CD14-positive monocyte (primary cell): ENCODE data around the gene TNNI2. TPM values are rescaled to one million over a fixed set of nuclear protein-coding genes. Genes with fewer than 3 reads are reported as not detected.

ENCODE experiments used
- DNase-seq, 3 donors: peaks; one replicate each; pipeline ENCODE4 v3.0.0-alpha.2; 2011 to 2022
- H2AFZ ChIP-seq: 2 replicates; pipeline ENCODE4 v1.6.0; 2012; ENCODE audit warnings: mild to moderate bottlenecking, low read depth, low read length, inconsistent platforms; ENCODE audit not compliant: insufficient read depth, poor library complexity, severe bottlenecking
- H3K27ac ChIP-seq, 2 donors: 1 replicate in 1 of 2; 2 replicates in 1 of 2; pipeline ENCODE4 v1.5.1; 2012 to 2013; ENCODE audit warnings: low read length in 2 of 2, control low read depth in 1 of 2, inconsistent platforms in 1 of 2, low read depth in 1 of 2, mild to moderate bottlenecking in 1 of 2
- H3K27me3 ChIP-seq, 2 donors: one replicate each; pipeline versions ENCODE4 v1.6.0 to v1.6.1; 2011 to 2013; ENCODE audit warnings: low read length in 2 of 2; ENCODE audit not compliant: control insufficient read depth in 2 of 2, insufficient read depth in 2 of 2
- H3K36me3 ChIP-seq, 2 donors: replicated peaks in 1 of 2; 1 replicate in 1 of 2; 2 replicates in 1 of 2; pipeline versions ENCODE4 v1.5.1 to v1.6.1; 2012 to 2013; ENCODE audit warnings: low read length in 2 of 2, control low read depth in 1 of 2, inconsistent platforms in 1 of 2, mild to moderate bottlenecking in 1 of 2; ENCODE audit not compliant: insufficient read depth in 2 of 2, control insufficient read depth in 1 of 2
- H3K4me1 ChIP-seq, 2 donors: 1 replicate in 1 of 2; 2 replicates in 1 of 2; pipeline versions ENCODE4 v1.5.1 to v1.6.1; 2012 to 2013; ENCODE audit warnings: low read length in 2 of 2, control low read depth in 1 of 2, inconsistent platforms in 1 of 2, mild to moderate bottlenecking in 1 of 2, moderate library complexity in 1 of 2; ENCODE audit not compliant: insufficient read depth in 2 of 2, control insufficient read depth in 1 of 2
- H3K4me2 ChIP-seq: replicated peaks from 2 replicates; pipeline ENCODE3; 2012; ENCODE audit warnings: low read length, moderate library complexity, mild to moderate bottlenecking; ENCODE audit not compliant: poor library complexity, severe bottlenecking; ENCODE audit errors: extremely low read depth
- H3K4me3 ChIP-seq, 3 experiments: fragments of 200-600 bp in 1 of 3; sonication (generic) in 1 of 3; replicated peaks in 1 of 3; 1 replicate in 2 of 3; 2 replicates in 1 of 3; pipeline ENCODE4 v1.5.1; 2011 to 2013; ENCODE audit warnings: low read length in 3 of 3, mild to moderate bottlenecking in 3 of 3, control low read depth in 2 of 3, low read depth in 2 of 3, inconsistent platforms in 1 of 3, moderate library complexity in 1 of 3
- H3K79me2 ChIP-seq: 2 replicates; pipeline ENCODE4 v1.6.0; 2012; ENCODE audit warnings: mild to moderate bottlenecking, control low read depth, inconsistent platforms, low read length, moderate library complexity; ENCODE audit not compliant: insufficient read depth
- H3K9ac ChIP-seq: 2 replicates; pipeline ENCODE4 v1.6.0; 2017; ENCODE audit warnings: low read length, mild to moderate bottlenecking; ENCODE audit not compliant: insufficient read depth, poor library complexity, severe bottlenecking
- H3K9me3 ChIP-seq, 2 donors: replicated peaks in 1 of 2; 1 replicate in 1 of 2; 2 replicates in 1 of 2; pipeline versions ENCODE4 v1.5.1 to v1.6.1; 2012 to 2013; ENCODE audit warnings: low read length in 2 of 2, control low read depth in 1 of 2; ENCODE audit not compliant: control insufficient read depth in 1 of 2, insufficient read depth in 1 of 2
- H4K20me1 ChIP-seq: 2 replicates; pipeline ENCODE4 v1.6.0; 2012; ENCODE audit warnings: mild to moderate bottlenecking, low read length, control low read depth, moderate library complexity; ENCODE audit not compliant: insufficient read depth
- H3K27ac Mint-ChIP-seq, 7 donors: one replicate each; pipeline ENCODE4 v1.8.0; 2020; ENCODE audit warnings: mild to moderate bottlenecking in 7 of 7, mixed read lengths in 7 of 7, moderate library complexity in 6 of 7, inconsistent platforms in 2 of 7
- H3K27me3 Mint-ChIP-seq, 3 donors: one replicate each; pipeline ENCODE4 v1.8.0; 2021 to 2022; ENCODE audit warnings: low read depth in 3 of 3, mild to moderate bottlenecking in 3 of 3, mixed read lengths in 3 of 3, moderate library complexity in 3 of 3, inconsistent platforms in 1 of 3
- H3K36me3 Mint-ChIP-seq, 2 donors: one replicate each; pipeline ENCODE4 v1.8.0; 2020; ENCODE audit warnings: mixed read lengths in 2 of 2, inconsistent platforms in 1 of 2, mild to moderate bottlenecking in 1 of 2
- H3K4me1 Mint-ChIP-seq: one replicate; pipeline ENCODE4 v1.8.0; 2020; ENCODE audit warnings: mild to moderate bottlenecking, mixed read lengths
- H3K4me3 Mint-ChIP-seq, 2 donors: one replicate each; pipeline ENCODE4 v1.8.0; 2020; ENCODE audit warnings: mild to moderate bottlenecking in 2 of 2, mixed read lengths in 2 of 2, moderate library complexity in 1 of 2
- H3K9me3 Mint-ChIP-seq, 7 donors: one replicate each; pipeline ENCODE4 v1.8.0; 2020 to 2022; ENCODE audit warnings: mixed read lengths in 7 of 7, mild to moderate bottlenecking in 6 of 7, moderate library complexity in 6 of 7, inconsistent platforms in 2 of 7
- CTCF ChIP-seq: fragments of 200-600 bp; IDR thresholded peaks from one replicate; pipeline ENCODE4 v1.8.0; 2022; ENCODE audit warnings: antibody characterized with exemption, mild to moderate bottlenecking
- WGBS: methylation state at CpG from one replicate; pipeline ENCODE4 v1.1.5; 2013; ENCODE audit warnings: missing lambda C conversion rate; ENCODE audit not compliant: insufficient coverage; 5-methylcytosine and 5-hydroxymethylcytosine counted together
- intact Hi-C, 2 donors: fragments of 100-400 bp; cut with micrococcal nuclease; formaldehyde crosslinking; loops; one replicate each; pipeline versions ENCODE4 v1.15.0 to v1.15.1; 2023
- polyA plus RNA-seq, 3 donors: library from polyadenylated mRNA; depleted of rRNA in 1 of 3; unstranded in 2 of 3; stranded (reverse) in 1 of 3; fragments of 300-500 nt in 2 of 3; fragments of >200 nt in 1 of 3; fragmentation: Illumina TruSeq in 2 of 3; gene quantifications; 1 replicate in 2 of 3; 2 replicates in 1 of 3; pipeline ENCODE4 v1.2.3, GENCODE V29; 2012 to 2021

Gene TNNI2
- polyA plus RNA-seq, 3 donors: 11.4 to 45.8 (median 11.7) TPM

GRCh38 chr11:1856306-1857005 lies 17.7 kb downstream of the TNNI2 start:
- Mint-ChIP-seq H3K27ac (peak overlapping the region in 5 of 7 donors; percentile 8 to 74 (median 59)), H3K9me3 (no peaks in the 10 kb centered on the region), H3K27me3 (peaks cover 0 to 3% (median 0%) of the 10 kb centered on the region in 3 donors), H3K4me3 (peak overlapping the region; percentile 45 to 48), H3K36me3 (peaks cover 23 to 24% of the 10 kb centered on the region in 2 donors), H3K4me1 (peaks cover 64% of the 10 kb centered on the region)
- Histone ChIP-seq H3K4me2 (peak overlapping the region; percentile 97), H3K36me3 (peaks cover 25 to 59% of the 10 kb centered on the region in 2 donors), H4K20me1 (peaks cover 76% of the 10 kb centered on the region), H3K9me3 (no peaks in the 10 kb centered on the region), H3K4me3 (peak overlapping the region in 1 of 3 experiments; percentile 88), H3K79me2 (peaks cover 100% of the 10 kb centered on the region), H3K9ac (no peak overlapping the region), H2AFZ (no peak overlapping the region), H3K27me3 (no peaks in the 10 kb centered on the region), H3K4me1 (peaks cover 73 to 79% of the 10 kb centered on the region in 2 donors), H3K27ac (peak overlapping the region in 1 of 2 donors; percentile 10)
- no peak for TF ChIP-seq CTCF
- 92% methylated on average over 8 of the region's 13 CpGs for WGBS
- intact Hi-C loops: no loop called here
- DNase-seq: no peak

GRCh38 chr11:1857064-1857463 lies 18.3 kb downstream of the TNNI2 start:
- Histone ChIP-seq H3K4me3 (peak overlapping the region in 1 of 3 experiments; percentile 88), H3K9ac (no peak overlapping the region), H4K20me1 (peaks cover 82% of the 10 kb centered on the region), H3K27ac (peak overlapping the region in 1 of 2 donors; percentile 10), H3K4me1 (peaks cover 70 to 79% of the 10 kb centered on the region in 2 donors), H2AFZ (no peak overlapping the region), H3K79me2 (peaks cover 100% of the 10 kb centered on the region), H3K4me2 (peak overlapping the region; percentile 97), H3K9me3 (no peaks in the 10 kb centered on the region), H3K27me3 (no peaks in the 10 kb centered on the region), H3K36me3 (peaks cover 25 to 65% of the 10 kb centered on the region in 2 donors)
- Mint-ChIP-seq H3K36me3 (peaks cover 23 to 24% of the 10 kb centered on the region in 2 donors), H3K27ac (peak overlapping the region in 1 of 7 donors; percentile 17), H3K27me3 (peaks cover 0 to 3% (median 0%) of the 10 kb centered on the region in 3 donors), H3K4me1 (peaks cover 58% of the 10 kb centered on the region), H3K4me3 (no peak overlapping the region), H3K9me3 (no peaks in the 10 kb centered on the region)
- intact Hi-C loops: no loop called here
- DNase-seq: no peak
- TF ChIP-seq CTCF: no peak
- WGBS: 86% methylated on average over 7 of the region's 11 CpGs
